K562 (cell line): ENCODE results near the gene DHPS. TPM values are rescaled to one million over a fixed set of nuclear protein-coding genes. Genes with fewer than 3 reads are reported as not detected.

Experiments used
- CREB1 ChIP-seq, 2 experiments: sonication (generic) in 1 of 2; formaldehyde crosslinking in 1 of 2; IDR thresholded peaks; 2 replicates each; pipeline versions ENCODE4 v1.6.1 to v1.8.0; 2012 to 2022; ENCODE audit warnings: inconsistent platforms in 1 of 2, mild to moderate bottlenecking in 1 of 2, missing genetic modification reagents in 1 of 2, moderate library complexity in 1 of 2
- ELK1 ChIP-seq: sonication (generic); formaldehyde crosslinking; IDR thresholded peaks from 2 replicates; pipeline ENCODE4 v1.8.1; 2022; ENCODE audit warnings: missing genetic modification reagents
- ETS2 ChIP-seq: IDR thresholded peaks from 2 replicates; pipeline ENCODE4 v1.6.1; 2016; ENCODE audit warnings: borderline replicate concordance, missing genetic modification characterization, mild to moderate bottlenecking, moderate library complexity, missing compliant biosample characterization; ENCODE audit not compliant: poor library complexity, severe bottlenecking
- IFI16 ChIP-seq: fragments of 250-450 bp; sonication (Bioruptor Pico); IDR thresholded peaks from 2 replicates; pipeline ENCODE4 v2.1.2; 2022; ENCODE audit warnings: mild to moderate bottlenecking, inconsistent platforms
- MNT ChIP-seq, 2 experiments: fragments of 450-650 bp; conservative IDR thresholded peaks; 2 replicates each; pipeline ENCODE4 v1.6.1; 2017; ENCODE audit warnings: mild to moderate bottlenecking in 2 of 2, moderate library complexity in 2 of 2
- MYC ChIP-seq, 2 experiments: fragments of 250-450 bp in 1 of 2; sonication (Bioruptor Pico) in 1 of 2; IDR thresholded peaks; 2 replicates each; pipeline versions ENCODE4 v1.5.1 to v1.6.1; 2012 to 2021; ENCODE audit warnings: low read depth in 2 of 2, borderline replicate concordance in 1 of 2, improper control_type of control experiment in 1 of 2, low read length in 1 of 2, mild to moderate bottlenecking in 1 of 2, moderate library complexity in 1 of 2
- NRF1 ChIP-seq, 2 experiments: fragments of 450-650 bp; IDR thresholded peaks in 1 of 2; conservative IDR thresholded peaks in 1 of 2; 2 replicates each; pipeline ENCODE4 v1.6.1; 2014; ENCODE audit warnings: mild to moderate bottlenecking in 2 of 2
- POLR2AphosphoS2 ChIP-seq: IDR thresholded peaks from 2 replicates; pipeline ENCODE4 v1.6.1; 2012; ENCODE audit warnings: low read length, improper control_type of control experiment
- TAF1 ChIP-seq: IDR thresholded peaks from 2 replicates; pipeline ENCODE4 v1.6.1; 2011; ENCODE audit warnings: mild to moderate bottlenecking, low read length, moderate library complexity; ENCODE audit not compliant: insufficient read depth, control insufficient read depth, severe bottlenecking; ENCODE audit errors: extremely low read depth
- polyA plus RNA-seq, 8 experiments: library from polyadenylated mRNA; depleted of rRNA in 4 of 8; stranded (reverse) in 5 of 8; unstranded in 3 of 8; fragments of >200 nt; fragmentation: Nextera tagmentation in 2 of 8; fragmentation: Illumina TruSeq in 1 of 8; extraction: Ambion mirVana in 2 of 8; extraction: Trizol in 1 of 8; gene quantifications; 2 replicates each; pipeline versions ENCODE4 v1.2.1 to v1.2.3, GENCODE V29; 2011 to 2014; ENCODE audit warnings: inconsistent platforms in 1 of 8, missing spikeins in 1 of 8
- total RNA-seq, 7 experiments: library from RNA; depleted of rRNA in 6 of 7; stranded (reverse); fragments of >200 nt in 6 of 7; fragmentation: Illumina TruSeq in 2 of 7; extraction: Trizol in 2 of 7; gene quantifications; 2 replicates each; pipeline versions ENCODE4 v1.2.1 to v1.2.3, GENCODE V29; 2011 to 2021; ENCODE audit warnings: low replicate concordance in 1 of 7
- TF ChIP-seq, protein P1 (sequence below), 2 experiments: fragments of 450-650 bp in 1 of 2; sonication (generic) in 1 of 2; formaldehyde crosslinking in 1 of 2; IDR thresholded peaks in 1 of 2; conservative IDR thresholded peaks in 1 of 2; 2 replicates each; pipeline versions ENCODE4 v1.6.1 to v1.8.1; 2016 to 2023; ENCODE audit warnings: mild to moderate bottlenecking in 2 of 2, moderate library complexity in 2 of 2, inconsistent platforms in 1 of 2, missing genetic modification reagents in 1 of 2
- TF ChIP-seq, protein P2 (sequence below), 3 experiments: fragments of 200-800 bp in 1 of 3; fragments of 250-450 bp in 1 of 3; fragments of 450-650 bp in 1 of 3; sonication (Bioruptor Pico) in 1 of 3; sonication (Bioruptor generic) in 1 of 3; formaldehyde crosslinking in 1 of 3; IDR thresholded peaks; 2 replicates each; pipeline versions ENCODE4 v1.6.1 to v1.8.0; 2016 to 2022; ENCODE audit warnings: mild to moderate bottlenecking in 2 of 3, missing genetic modification characterization in 2 of 3, missing compliant biosample characterization in 1 of 3, moderate library complexity in 1 of 3

The DHPS gene
- total and polyA plus RNA-seq, 9 of the 15 experiments (the other 6 are each of a cell fraction or from before 2014, with no cell fraction given), result 47.1 to 110 (median 79.9) TPM

DNA sequence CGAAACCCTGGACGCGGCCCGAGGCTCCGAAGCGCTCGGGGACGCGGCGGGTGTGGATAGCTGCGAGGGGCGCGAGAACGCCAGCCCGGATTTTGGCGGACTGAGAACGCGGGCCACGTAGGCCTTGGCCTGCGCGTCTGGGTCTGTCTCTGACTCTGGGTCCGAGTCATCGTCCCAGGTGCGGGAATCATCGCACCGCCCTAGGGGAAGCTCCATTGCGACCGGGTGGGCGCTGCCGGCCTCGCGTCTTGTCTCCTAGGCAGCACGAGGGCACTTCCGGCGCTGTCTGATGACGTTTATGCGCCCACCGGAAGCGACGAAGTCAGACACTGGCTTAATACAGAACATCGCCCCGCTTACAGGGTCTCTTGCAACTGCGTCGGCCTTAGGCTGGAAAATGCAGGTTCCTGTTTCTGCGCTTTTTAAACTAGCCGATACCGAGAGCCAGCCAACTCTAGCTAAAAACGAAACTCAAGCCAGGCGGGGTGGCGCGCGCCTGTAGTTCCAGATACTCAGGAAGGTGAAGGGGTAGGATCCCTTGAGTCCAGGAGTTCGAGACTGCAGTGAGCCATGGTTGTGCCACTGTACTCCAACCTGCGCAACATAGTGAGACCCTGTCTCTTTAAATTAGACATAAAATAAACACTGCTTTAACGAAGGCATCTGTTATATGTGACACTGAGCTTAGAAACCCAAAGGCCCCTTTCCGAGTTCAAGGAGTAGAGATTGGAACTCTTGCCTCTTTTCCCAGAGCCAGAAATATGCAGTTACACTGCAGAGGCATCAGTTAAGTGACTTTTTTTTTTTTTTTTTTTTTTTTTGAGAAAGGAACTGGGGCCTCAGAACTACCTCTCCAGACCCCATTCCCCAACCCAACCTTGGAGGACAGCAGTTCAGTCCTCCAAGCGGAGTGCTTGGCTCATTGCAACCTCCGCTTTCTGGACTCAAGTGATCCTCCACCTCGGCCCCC lies 15.0 kb upstream of the DHPS start, which contains the start of gene FBXW9 (continued):
- TF ChIP-seq ELK1 (no peak), MNT (conservative IDR thresholded peaks at IDR 0.05) (peak; percentile 72 to 90; a peak in 3 of 4 replicates), MYC (IDR thresholded peaks at IDR 0.05; ENCODE audit: low read depth, low read length) (peak; percentile 70), MYC (CRISPR knock-in tag; IDR thresholded peaks at IDR 0.05; ENCODE audit: borderline replicate concordance, low read depth) (0 out of 2 replicates have a peak, but pooled peaks have one; percentile 40), TAF1 (peak; percentile 17), NRF1 (conservative IDR thresholded peaks at IDR 0.05 in 1 of 2, IDR thresholded peaks at IDR 0.05 in 1 of 2) (peak; percentile 58 to 70; a peak in 3 of 4 replicates), IFI16 (CRISPR knock-in tag) (no peak), ETS2 (tag) (no peak), POLR2AphosphoS2 (peak; percentile 97), CREB1 (IDR thresholded peaks at IDR 0.05) (peak; percentile 94), CREB1 (CRISPR knock-in tag; IDR thresholded peaks at IDR 0.05) (peak; percentile 99)
- TF ChIP-seq, protein P1, sequence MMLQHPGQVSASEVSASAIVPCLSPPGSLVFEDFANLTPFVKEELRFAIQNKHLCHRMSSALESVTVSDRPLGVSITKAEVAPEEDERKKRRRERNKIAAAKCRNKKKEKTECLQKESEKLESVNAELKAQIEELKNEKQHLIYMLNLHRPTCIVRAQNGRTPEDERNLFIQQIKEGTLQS (IDR thresholded peaks at IDR 0.05), result 0 out of 2 replicates have a peak, but pooled peaks have one; percentile 7
- TF ChIP-seq, protein P1 (CRISPR knock-in tag; conservative IDR thresholded peaks at IDR 0.05), result no peak
- TF ChIP-seq, protein P2, sequence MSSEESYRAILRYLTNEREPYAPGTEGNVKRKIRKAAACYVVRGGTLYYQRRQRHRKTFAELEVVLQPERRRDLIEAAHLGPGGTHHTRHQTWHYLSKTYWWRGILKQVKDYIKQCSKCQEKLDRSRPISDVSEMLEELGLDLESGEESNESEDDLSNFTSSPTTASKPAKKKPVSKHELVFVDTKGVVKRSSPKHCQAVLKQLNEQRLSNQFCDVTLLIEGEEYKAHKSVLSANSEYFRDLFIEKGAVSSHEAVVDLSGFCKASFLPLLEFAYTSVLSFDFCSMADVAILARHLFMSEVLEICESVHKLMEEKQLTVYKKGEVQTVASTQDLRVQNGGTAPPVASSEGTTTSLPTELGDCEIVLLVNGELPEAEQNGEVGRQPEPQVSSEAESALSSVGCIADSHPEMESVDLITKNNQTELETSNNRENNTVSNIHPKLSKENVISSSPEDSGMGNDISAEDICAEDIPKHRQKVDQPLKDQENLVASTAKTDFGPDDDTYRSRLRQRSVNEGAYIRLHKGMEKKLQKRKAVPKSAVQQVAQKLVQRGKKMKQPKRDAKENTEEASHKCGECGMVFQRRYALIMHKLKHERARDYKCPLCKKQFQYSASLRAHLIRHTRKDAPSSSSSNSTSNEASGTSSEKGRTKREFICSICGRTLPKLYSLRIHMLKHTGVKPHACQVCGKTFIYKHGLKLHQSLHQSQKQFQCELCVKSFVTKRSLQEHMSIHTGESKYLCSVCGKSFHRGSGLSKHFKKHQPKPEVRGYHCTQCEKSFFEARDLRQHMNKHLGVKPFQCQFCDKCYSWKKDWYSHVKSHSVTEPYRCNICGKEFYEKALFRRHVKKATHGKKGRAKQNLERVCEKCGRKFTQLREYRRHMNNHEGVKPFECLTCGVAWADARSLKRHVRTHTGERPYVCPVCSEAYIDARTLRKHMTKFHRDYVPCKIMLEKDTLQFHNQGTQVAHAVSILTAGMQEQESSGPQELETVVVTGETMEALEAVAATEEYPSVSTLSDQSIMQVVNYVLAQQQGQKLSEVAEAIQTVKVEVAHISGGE (CRISPR knock-in tag; IDR thresholded peaks at IDR 0.05), result peak in 1 of 3 experiments; percentile 62; a peak in 2 of 6 replicates
